ENCODE data around the gene ZNF580. TPM values are rescaled to one million over a fixed set of nuclear protein-coding genes. Genes with fewer than 3 reads are reported as not detected.
A peak's percentile ranks its signal among the peaks of the same experiment; 100 is the strongest.

ZNF580 gene
- total RNA-seq, 2 experiments from 2014 or later, result 18.1 to 18.7 TPM

DNA sequence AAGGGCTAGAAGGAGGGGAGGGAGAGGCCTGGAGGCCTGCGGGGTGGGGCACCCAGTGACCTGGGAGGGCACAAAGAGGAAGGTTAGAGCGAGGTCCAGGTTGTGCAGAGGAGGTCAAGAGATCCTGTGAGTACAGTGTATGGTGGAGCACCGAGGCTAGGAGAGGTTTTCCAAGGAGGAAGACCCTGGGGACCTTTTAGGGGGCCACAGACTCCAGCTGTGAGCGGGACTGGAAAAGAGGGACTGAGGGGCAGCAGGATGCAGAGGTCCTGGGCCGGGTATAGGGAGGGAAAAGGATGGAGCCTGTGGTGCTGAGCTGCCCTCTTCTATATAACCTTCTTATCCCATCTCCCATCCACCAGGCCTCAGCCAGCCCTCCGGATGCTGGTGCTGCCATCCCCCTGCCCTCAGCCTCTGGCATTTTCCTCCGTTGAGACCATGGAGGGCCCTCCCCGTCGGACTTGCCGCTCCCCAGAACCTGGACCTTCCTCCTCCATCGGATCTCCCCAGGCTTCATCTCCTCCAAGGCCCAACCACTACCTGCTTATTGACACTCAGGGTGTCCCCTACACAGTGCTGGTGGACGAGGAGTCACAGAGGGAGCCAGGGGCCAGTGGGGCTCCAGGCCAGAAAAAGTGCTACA lies 3.5 kb downstream of the ZNF580 start:
- Mint-ChIP-seq H3K4me3 (peak overlapping the region; percentile 93), H3K4me1 (ENCODE audit: low read depth) (peaks cover 48% of the 10 kb centered on the region), H3K9me3 (no peaks in the 10 kb centered on the region), H3K36me3 (ENCODE audit: low read depth) (peaks cover 15% of the 10 kb centered on the region), H3K27ac (peak overlapping the region; percentile 83), H3K27me3 (ENCODE audit: low read depth) (no peaks in the 10 kb centered on the region)
- DNase-seq, result no peak
- CTCF ChIA-PET, result interaction anchor here (1.2 kb wide), 1 partner anchor 10 kb away, joined by 4 read pairs; no protein-coding TSS in a partner anchor
- intact Hi-C loops (cut with micrococcal nuclease), result loop anchor here (5.0 kb wide), 3 partner anchors 37 to 387 kb away; partner anchors contain the start of genes PPP6R1, RPL28 and ZNF865

DNA sequence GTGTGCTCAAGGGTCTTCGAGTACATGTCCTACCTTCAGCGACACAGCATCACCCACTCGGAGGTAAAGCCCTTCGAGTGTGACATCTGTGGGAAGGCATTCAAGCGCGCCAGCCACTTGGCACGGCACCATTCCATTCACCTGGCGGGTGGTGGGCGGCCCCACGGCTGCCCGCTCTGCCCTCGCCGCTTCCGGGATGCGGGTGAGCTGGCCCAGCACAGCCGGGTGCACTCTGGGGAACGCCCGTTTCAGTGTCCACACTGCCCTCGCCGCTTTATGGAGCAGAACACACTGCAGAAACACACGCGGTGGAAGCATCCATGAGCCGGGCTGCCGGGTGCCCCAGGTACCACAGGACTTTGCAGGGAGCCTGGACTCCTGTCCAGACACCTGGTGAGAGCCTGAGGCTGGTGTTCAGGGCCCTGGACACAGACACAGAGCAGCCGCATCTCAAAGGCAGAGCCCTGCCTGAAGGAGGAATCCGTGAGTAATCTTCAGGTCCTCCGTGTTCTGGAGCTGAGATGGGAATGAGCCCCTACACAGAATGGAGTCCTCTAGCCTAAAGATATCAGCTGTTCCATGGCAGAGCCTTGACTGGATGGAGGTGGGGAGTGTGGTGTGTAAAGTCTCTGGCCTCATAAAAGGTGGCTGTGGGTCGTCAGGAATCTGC lies 4.2 kb downstream of the ZNF580 start:
- Mint-ChIP-seq H3K4me3 (peak overlapping the region; percentile 93), H3K4me1 (ENCODE audit: low read depth) (peaks cover 49% of the 10 kb centered on the region), H3K27ac (peak overlapping the region; percentile 83), H3K27me3 (ENCODE audit: low read depth) (no peaks in the 10 kb centered on the region), H3K9me3 (no peaks in the 10 kb centered on the region), H3K36me3 (ENCODE audit: low read depth) (peaks cover 14% of the 10 kb centered on the region)
- CTCF ChIA-PET, result interaction anchor here (0.5 to 2.9 kb wide), 3 partner anchors 8 to 12 kb away, joined by 3 to 20 read pairs (median 4); no protein-coding TSS in a partner anchor
- no peak for DNase-seq
- intact Hi-C loops (cut with micrococcal nuclease), result loop anchor here (5.0 kb wide), 3 partner anchors 38 to 388 kb away; partner anchors contain the start of genes PPP6R1, RPL28 and ZNF865

DNA sequence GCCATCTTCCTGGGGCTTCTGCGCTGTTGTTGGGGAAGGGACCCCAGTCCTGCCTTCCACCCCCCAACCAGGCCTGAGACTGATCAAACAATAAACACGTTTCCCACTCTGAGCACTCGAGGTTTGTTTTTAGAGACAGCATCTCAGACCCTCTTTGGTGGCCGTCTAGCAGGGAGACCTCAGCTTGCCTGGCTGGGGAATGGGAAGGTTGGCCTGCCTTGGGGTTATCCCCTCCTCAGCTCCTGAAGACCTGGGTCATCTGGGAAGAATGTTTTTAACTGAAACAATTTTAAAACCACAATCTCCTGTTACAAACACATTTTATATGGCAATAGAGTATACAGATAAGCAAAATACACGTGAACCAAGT lies 4.7 kb downstream of the ZNF580 start:
- Mint-ChIP-seq H3K9me3 (no peaks in the 10 kb centered on the region), H3K4me3 (peak overlapping the region; percentile 53), H3K4me1 (ENCODE audit: low read depth) (peaks cover 49% of the 10 kb centered on the region), H3K27me3 (ENCODE audit: low read depth) (no peaks in the 10 kb centered on the region), H3K36me3 (ENCODE audit: low read depth) (peaks cover 14% of the 10 kb centered on the region), H3K27ac (peak overlapping the region; percentile 13)
- intact Hi-C loops (cut with micrococcal nuclease), result no loop called here
- CTCF ChIA-PET, result interaction anchor here (0.7 to 2.9 kb wide), 3 partner anchors 9 to 167 kb away, joined by 3 to 20 read pairs (median 4); no protein-coding TSS in a partner anchor
- DNase-seq, result no peak

DNA sequence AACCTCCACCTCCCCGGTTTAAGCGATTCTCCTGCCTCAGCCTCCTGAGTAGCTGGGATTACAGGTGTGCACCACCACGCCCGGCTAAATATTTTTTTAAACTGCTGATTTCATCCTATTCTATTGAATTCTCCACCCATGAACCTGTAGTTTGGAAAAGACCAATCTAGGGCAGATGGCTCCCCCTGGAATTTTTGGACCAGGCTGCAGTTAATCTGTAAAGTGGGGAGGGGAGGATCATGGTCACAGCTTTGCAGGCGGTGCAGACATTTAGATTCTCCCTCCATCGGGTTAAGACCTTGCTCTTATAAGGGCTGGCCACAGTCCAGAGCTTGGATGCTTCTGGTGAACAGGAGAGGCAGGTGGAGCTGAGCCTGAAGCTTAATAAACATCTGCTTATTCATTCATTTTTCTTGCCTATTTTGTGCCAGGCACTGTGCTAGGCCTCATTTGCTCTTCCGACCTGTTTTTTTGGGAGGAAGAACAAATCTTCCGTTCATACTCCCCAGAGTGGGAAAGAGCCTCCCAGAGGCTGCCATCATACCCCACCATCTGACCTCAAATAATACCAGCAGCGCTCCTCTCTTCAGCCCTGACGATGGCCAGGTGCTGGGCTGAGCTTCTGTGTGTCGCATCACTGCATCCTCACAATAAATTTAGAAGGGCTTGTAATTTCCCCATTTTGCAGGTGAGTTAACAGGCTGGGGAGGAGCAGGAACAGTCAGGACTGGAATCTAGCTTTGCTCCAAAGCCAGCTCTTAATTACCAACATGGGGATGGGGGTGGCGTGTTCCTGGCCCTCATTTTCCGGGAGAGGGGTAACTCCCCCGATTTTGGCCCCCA lies 6.3 kb downstream of the ZNF580 start:
- intact Hi-C loops (cut with micrococcal nuclease), result no loop called here
- CTCF ChIA-PET, result interaction anchor here (0.6 to 2.9 kb wide), 6 partner anchors 9 to 180 kb away, joined by 3 to 20 read pairs (median 6); partner anchors contain the start of gene ZNF865
- peaks cover 15% of the 10 kb centered on the region for H3K36me3 Mint-ChIP-seq (ENCODE audit: low read depth)
- no peaks in the 10 kb centered on the region for H3K27me3 Mint-ChIP-seq (ENCODE audit: low read depth)
- H3K9me3 Mint-ChIP-seq, result no peaks in the 10 kb centered on the region
- no peak for DNase-seq
- H3K4me1 Mint-ChIP-seq (ENCODE audit: low read depth), result peaks cover 53% of the 10 kb centered on the region
- H3K4me3 Mint-ChIP-seq, result peak overlapping the region; percentile 77
- H3K27ac Mint-ChIP-seq, result peak overlapping the region; percentile 85

DNA sequence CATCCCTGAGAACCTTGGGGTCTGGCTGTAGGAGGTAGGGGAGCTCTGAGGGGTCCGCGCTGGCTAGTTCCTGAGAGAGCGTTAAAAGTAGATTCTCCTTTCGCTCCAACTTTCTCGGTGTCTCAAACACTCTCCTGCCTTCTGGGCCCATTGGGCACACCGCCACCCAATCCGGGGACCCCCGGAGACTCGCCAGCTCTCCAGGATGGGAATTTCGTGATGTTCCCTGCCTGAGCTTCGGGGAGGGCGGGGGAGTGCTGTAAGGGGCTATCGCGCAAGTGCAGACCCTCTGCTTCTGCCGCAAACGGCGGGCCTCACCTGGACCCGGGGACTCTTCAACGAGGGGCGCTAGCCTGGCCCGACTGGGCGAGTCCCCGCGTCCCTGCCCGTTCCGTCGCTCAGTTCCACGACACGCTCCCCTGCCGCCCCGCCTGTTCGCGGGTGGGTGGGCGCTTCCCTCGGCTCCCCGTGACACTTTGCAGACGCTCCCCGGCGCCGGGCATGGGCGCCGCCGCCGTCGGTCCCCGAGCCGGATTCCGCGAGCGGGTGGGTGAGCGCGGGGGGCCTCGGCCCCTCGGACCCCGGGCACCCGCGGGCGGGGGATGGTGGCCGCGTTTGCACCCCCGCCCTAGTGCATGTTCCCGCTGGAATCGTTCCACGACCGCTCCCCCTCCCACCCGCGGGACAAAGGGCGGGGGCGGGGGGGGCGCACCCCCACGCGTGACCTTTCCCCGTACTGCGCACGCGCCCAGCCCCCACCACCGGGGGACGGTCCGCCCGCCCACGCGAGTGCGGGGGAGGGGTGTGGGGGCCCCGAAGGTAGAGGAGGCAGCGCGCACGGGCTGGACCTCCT lies 7.2 kb downstream of the ZNF580 start, which contains the start of gene CCDC106:
Gene CCDC106 (plus strand): TSS at position 481 of the 853 bp plus-strand sequence. CDS start 835 bp downstream, outside the sequence.
- CTCF ChIA-PET, result interaction anchor here (0.6 to 2.9 kb wide), 5 partner anchors 10 to 180 kb away, joined by 3 to 20 read pairs (median 6); partner anchors contain the start of gene ZNF865
- H3K27ac Mint-ChIP-seq, result peak within 1 kb of the TSS; percentile 85
- H3K4me1 Mint-ChIP-seq (ENCODE audit: low read depth), result peaks cover 53% of the 10 kb centered on the region
- peak within 1 kb of the TSS; percentile 77 for H3K4me3 Mint-ChIP-seq
- H3K9me3 Mint-ChIP-seq, result no peaks in the 10 kb centered on the region
- peak; percentile 49 for DNase-seq
- no peaks in the 10 kb centered on the region for H3K27me3 Mint-ChIP-seq (ENCODE audit: low read depth)
- intact Hi-C loops (cut with micrococcal nuclease), result no loop called here
- H3K36me3 Mint-ChIP-seq (ENCODE audit: low read depth), result peaks cover 16% of the 10 kb centered on the region

GRCh38 chr19:55648585-55649267 lies 7.9 kb downstream of the ZNF580 start:
- Mint-ChIP-seq H3K9me3 (no peaks in the 10 kb centered on the region), H3K4me1 (ENCODE audit: low read depth) (peaks cover 49% of the 10 kb centered on the region), H3K4me3 (peak overlapping the region; percentile 71), H3K27ac (peak overlapping the region; percentile 72), H3K36me3 (ENCODE audit: low read depth) (peaks cover 13% of the 10 kb centered on the region), H3K27me3 (ENCODE audit: low read depth) (no peaks in the 10 kb centered on the region)
- DNase-seq, result no peak
- intact Hi-C loops (cut with micrococcal nuclease), result no loop called here
- CTCF ChIA-PET, result interaction anchor here (1.5 kb wide), 1 partner anchor 16 kb away, joined by 9 read pairs; no protein-coding TSS in a partner anchor

DNA sequence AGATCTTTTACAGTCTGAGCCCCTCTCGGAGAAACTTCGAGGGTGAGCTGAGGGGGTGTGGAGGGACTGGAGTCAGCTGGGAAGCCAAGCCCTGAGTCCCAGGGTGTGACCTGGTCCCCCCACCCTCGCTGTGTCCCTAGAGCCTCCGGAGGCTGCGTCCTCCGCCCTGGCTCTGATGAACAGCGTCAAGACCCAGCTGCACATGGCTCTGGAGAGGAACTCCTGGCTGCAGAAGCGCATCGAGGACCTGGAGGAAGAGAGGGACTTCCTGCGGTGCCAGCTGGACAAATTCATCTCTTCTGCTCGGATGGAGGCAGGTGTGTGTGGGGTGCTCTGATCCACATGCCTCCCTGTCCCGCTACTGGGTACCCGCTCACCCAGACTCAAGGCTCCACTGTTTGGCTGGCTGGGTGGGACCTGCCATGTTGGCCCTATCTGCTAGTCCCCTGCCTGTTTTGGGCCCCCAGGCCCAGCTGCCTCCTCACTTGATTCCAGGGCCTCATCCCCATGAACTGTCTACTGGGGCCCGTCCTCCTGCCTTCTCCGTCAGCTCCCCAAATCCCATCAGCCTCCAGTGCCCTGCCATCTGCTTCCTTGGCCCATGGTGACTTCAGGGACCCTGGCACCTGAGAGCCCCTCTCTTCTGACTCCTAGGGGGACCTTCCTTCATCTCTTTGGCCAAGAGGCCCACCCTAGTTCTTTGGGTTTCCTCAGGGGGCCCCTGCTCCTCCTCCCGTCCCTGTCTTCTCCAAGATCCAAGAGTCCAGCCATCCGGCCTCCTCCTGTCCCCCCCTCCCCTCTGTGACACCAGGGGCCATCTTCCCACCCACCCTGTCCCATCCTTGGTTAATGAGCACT lies 8.7 kb downstream of the ZNF580 start:
- peaks cover 48% of the 10 kb centered on the region for H3K4me1 Mint-ChIP-seq (ENCODE audit: low read depth)
- H3K9me3 Mint-ChIP-seq, result no peaks in the 10 kb centered on the region
- peak overlapping the region; percentile 71 for H3K4me3 Mint-ChIP-seq
- intact Hi-C loops (cut with micrococcal nuclease), result loop anchor here (5.0 to 10.0 kb wide), 3 partner anchors 312 to 1185 kb away; partner anchors contain the start of genes KMT5C, LENG9 and ZSCAN5A
- CTCF ChIA-PET, result interaction anchor here (1.5 kb wide), 1 partner anchor 16 kb away, joined by 9 read pairs; no protein-coding TSS in a partner anchor
- DNase-seq, result no peak
- H3K27ac Mint-ChIP-seq, result peak overlapping the region; percentile 54
- peaks cover 13% of the 10 kb centered on the region for H3K36me3 Mint-ChIP-seq (ENCODE audit: low read depth)
- no peaks in the 10 kb centered on the region for H3K27me3 Mint-ChIP-seq (ENCODE audit: low read depth)

GRCh38 chr19:55650126-55650557 lies 9.3 kb downstream of the ZNF580 start:
- intact Hi-C loops (cut with micrococcal nuclease), result loop anchor here (5.0 to 10.0 kb wide), 3 partner anchors 313 to 1185 kb away; partner anchors contain the start of genes KMT5C, LENG9 and ZSCAN5A
- DNase-seq, result peak; percentile 65
- CTCF ChIA-PET, result interaction anchor here (1.5 kb wide), 1 partner anchor 17 kb away, joined by 9 read pairs; no protein-coding TSS in a partner anchor
- peaks cover 13% of the 10 kb centered on the region for H3K36me3 Mint-ChIP-seq (ENCODE audit: low read depth)
- no peaks in the 10 kb centered on the region for H3K9me3 Mint-ChIP-seq
- H3K27ac Mint-ChIP-seq, result no peak overlapping the region
- H3K4me3 Mint-ChIP-seq, result peak overlapping the region; percentile 39
- H3K27me3 Mint-ChIP-seq (ENCODE audit: low read depth), result no peaks in the 10 kb centered on the region
- peaks cover 43% of the 10 kb centered on the region for H3K4me1 Mint-ChIP-seq (ENCODE audit: low read depth)

- DNase-seq, result no peak
- Mint-ChIP-seq H3K27me3 (ENCODE audit: low read depth) (no peaks in the 10 kb centered on the region), H3K4me1 (ENCODE audit: low read depth) (peaks cover 38% of the 10 kb centered on the region), H3K4me3 (peak overlapping the region; percentile 39), H3K9me3 (no peaks in the 10 kb centered on the region), H3K27ac (no peak overlapping the region), H3K36me3 (ENCODE audit: low read depth) (peaks cover 13% of the 10 kb centered on the region)
- CTCF ChIA-PET, result interaction anchor here (1.5 kb wide), 1 partner anchor 18 kb away, joined by 9 read pairs; no protein-coding TSS in a partner anchor
- intact Hi-C loops (cut with micrococcal nuclease), result loop anchor here (5.0 to 10.0 kb wide), 3 partner anchors 313 to 1186 kb away; partner anchors contain the start of genes KMT5C, LENG9 and ZSCAN5A
These were observed 9.9 kb downstream of the ZNF580 start for GRCh38 chr19:55650602-55651230.

Data from activated naive CD4-positive, alpha-beta T cell treated with anti-CD3 and anti-CD28 coated beads for 36 hours (primary cell).